Tibial artery (tissue), 4 donors: Measurements from ENCODE around the gene HOXA10.

Source experiments
- DNase-seq, 2 donors: peaks; one replicate each; pipeline ENCODE4 v3.0.0-alpha.2; 2019
- H3K27ac ChIP-seq, 2 donors: fragments of 200-600 bp; sonication (generic) in 1 of 2; 1 replicate in 1 of 2; 2 replicates in 1 of 2; pipeline ENCODE4 v1.5.1; 2018 to 2019; ENCODE audit warnings: mild to moderate bottlenecking in 1 of 2
- H3K27me3 ChIP-seq, 2 donors: fragments of 200-600 bp; sonication (generic) in 1 of 2; one replicate each; pipeline versions ENCODE4 v1.5.1 to v1.6.0; 2016 to 2019
- H3K36me3 ChIP-seq, 3 donors: fragments of 200-600 bp; sonication (generic) in 2 of 3; one replicate each; pipeline ENCODE4 v1.5.1; 2016 to 2019; ENCODE audit warnings: mild to moderate bottlenecking in 2 of 3
- H3K4me1 ChIP-seq, 4 donors: fragments of 200-600 bp; sonication (generic) in 2 of 4; 1 replicate in 3 of 4; 2 replicates in 1 of 4; pipeline ENCODE4 v1.5.1; 2016 to 2019
- H3K4me3 ChIP-seq, 2 donors: fragments of 200-600 bp; sonication (generic) in 1 of 2; 1 replicate in 1 of 2; 2 replicates in 1 of 2; pipeline ENCODE4 v1.5.1; 2018 to 2019; ENCODE audit warnings: mild to moderate bottlenecking in 2 of 2
- H3K9me3 ChIP-seq, 3 donors: fragments of 200-600 bp; sonication (generic) in 1 of 3; one replicate each; pipeline ENCODE4 v1.5.1; 2016 to 2019
- CTCF ChIP-seq, 2 experiments: fragments of 200-600 bp in 1 of 2; fragments of 450-650 bp in 1 of 2; IDR thresholded peaks; one replicate each; pipeline ENCODE4 v1.5.1; 2017 to 2019; ENCODE audit warnings: antibody characterized with exemption in 2 of 2, mild to moderate bottlenecking in 1 of 2, moderate library complexity in 1 of 2
- intact Hi-C: fragments of 100-400 bp; cut with DNase I; formaldehyde crosslinking; loops from one replicate; pipeline ENCODE4 v1.15.0; 2023; ENCODE audit warnings: low total_unique reads

HOXA10 gene

DNA sequence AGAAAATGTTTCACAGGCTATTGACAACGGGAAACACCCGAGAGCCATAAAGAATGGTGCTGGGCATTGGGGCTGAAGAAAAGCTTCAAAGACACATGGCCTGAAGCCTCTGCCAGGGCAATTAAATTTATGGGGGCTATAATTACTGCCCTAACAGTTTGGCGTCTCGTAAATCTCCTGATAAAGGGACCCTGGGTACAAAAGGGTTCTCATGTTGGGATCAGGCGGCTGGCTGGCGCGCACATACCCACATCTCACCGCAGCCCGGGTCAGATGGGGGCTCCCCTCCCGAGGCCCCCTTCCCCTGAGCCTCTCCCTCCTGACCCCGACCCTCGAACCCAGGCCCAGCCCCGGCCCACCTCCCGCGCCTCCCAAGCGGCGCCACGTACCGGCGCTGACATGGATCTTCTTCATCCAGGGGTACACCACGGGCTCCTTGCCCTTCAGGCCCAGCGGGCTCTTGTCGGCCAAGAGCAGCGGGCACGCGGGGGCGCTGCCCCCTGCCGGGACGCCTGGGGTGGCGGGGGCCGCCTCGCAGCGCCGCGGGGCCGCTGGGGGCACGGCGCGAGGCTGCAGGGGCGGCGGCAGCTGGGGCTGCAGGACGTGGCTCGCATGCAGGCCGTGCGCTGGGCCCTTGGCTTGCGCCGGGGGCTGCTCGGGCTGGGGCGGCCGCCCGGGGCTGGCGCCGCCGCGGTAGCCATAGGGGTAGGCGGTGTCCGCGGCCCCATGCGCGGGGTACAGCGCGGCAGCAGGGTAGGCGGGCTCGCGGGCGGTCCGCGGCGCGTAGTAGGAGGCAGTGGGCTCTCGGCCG lies 44.2 kb downstream of the HOXA10 start:
- TF ChIP-seq CTCF (IDR thresholded peaks at IDR 0.05): peak in 1 of 2 experiments; percentile 26
- Histone ChIP-seq H3K36me3 (no peaks in the 10 kb centered on the region), H3K4me3 (peak overlapping the region; percentile 67 to 75), H3K27me3 (no peaks in the 10 kb centered on the region), H3K4me1 (peaks cover 0 to 30% (median 16%) of the 10 kb centered on the region in 4 donors), H3K27ac (peak overlapping the region; percentile 80 to 82), H3K9me3 (no peaks in the 10 kb centered on the region)
- no peak for DNase-seq
- intact Hi-C loops: no loop called here

DNA sequence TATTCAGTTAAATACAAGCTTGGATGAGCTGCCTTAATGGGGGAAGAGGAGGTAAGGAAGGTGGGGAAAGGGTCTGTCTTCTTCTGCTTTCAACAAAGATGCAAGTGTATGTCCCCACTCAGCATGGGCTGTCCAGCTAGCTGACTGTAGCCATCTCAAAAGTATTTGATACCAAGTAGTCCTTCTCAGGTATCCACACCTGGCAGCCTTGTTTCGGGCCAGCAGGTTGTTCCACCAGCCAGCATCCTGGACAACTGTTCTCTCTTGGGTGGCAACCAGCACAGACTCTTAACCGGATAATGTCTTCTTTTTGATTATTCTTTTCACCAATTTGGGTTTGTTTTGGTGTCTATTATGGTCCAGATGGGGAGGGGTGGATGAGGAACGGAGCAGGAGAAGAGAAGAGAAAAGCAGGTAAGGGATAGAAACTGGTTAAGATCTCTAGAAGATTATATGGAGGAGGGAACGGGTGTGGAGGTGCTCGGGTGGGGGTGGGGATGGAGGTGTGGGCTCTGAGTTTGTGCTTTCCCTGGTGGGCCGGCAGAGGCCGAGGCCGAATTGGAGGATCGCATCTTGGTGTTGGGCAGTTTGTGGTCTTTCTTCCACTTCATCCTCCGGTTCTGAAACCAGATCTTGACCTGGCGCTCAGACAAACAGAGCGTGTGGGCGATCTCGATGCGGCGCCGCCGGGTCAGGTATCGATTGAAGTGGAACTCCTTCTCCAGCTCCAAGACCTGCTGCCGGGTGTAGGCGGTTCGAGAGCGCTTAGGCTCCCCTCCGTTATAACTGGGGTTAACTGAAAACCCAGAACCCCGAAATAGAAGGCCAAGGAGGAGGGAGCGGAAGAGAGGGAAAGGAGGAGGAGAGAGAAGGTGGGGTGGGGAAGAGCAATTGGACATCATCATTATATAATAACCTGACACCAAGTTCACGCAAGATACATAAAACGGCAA lies 45.1 kb downstream of the HOXA10 start:
- intact Hi-C loops: no loop called here
- H3K27ac ChIP-seq: peak overlapping the region; percentile 80 to 82
- TF ChIP-seq CTCF (IDR thresholded peaks at IDR 0.05): no peak
- H3K9me3 ChIP-seq: no peaks in the 10 kb centered on the region
- no peaks in the 10 kb centered on the region for H3K27me3 ChIP-seq
- no peaks in the 10 kb centered on the region for H3K36me3 ChIP-seq
- peaks cover 0 to 27% (median 12%) of the 10 kb centered on the region in 4 donors for H3K4me1 ChIP-seq
- peak overlapping the region; percentile 67 to 75 for H3K4me3 ChIP-seq
- no peak for DNase-seq

- no peaks in the 10 kb centered on the region for H3K36me3 ChIP-seq
- H3K4me3 ChIP-seq: no peak overlapping the region
- intact Hi-C loops: no loop called here
- no peak for DNase-seq
- H3K27me3 ChIP-seq: no peaks in the 10 kb centered on the region
- peaks cover 0 to 23% (median 12%) of the 10 kb centered on the region in 4 donors for H3K4me1 ChIP-seq
- TF ChIP-seq CTCF (IDR thresholded peaks at IDR 0.05): no peak
- H3K27ac ChIP-seq: no peak overlapping the region
- no peaks in the 10 kb centered on the region for H3K9me3 ChIP-seq
Measured at GRCh38 chr7:27128034-27128433, 46.1 kb downstream of the HOXA10 start.

- Histone ChIP-seq H3K4me1 (peaks cover 0 to 20% (median 12%) of the 10 kb centered on the region in 4 donors), H3K9me3 (no peaks in the 10 kb centered on the region), H3K4me3 (no peak overlapping the region), H3K36me3 (peaks cover 4 to 7% (median 6%) of the 10 kb centered on the region in 3 donors), H3K27me3 (no peaks in the 10 kb centered on the region), H3K27ac (no peak overlapping the region)
- no peak for DNase-seq
- intact Hi-C loops: no loop called here
- no peak for TF ChIP-seq CTCF (IDR thresholded peaks at IDR 0.05)
Measured at GRCh38 chr7:27126596-27127327, 47.4 kb downstream of the HOXA10 start.

DNA sequence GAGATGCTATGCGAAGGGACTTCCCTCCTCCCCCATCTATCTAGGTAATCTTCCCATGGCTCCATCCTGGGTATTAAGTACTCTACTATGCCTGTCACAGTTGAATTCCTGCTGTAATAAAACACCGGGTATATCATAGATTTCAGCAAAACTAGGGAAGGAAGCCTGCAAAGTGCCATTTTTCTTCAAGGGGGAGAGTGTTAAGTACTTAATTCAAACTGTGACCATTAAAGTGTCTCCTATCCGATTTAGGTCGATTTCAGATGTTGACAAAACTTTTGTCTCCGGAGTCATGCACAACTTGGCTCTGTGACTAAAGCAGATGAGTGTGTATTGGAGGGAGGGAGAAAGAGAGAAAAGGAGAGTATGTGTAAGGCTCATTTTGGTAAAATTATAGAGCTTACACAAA lies 48.1 kb downstream of the HOXA10 start:
- Histone ChIP-seq H3K4me3 (no peak overlapping the region), H3K9me3 (no peaks in the 10 kb centered on the region), H3K27me3 (no peaks in the 10 kb centered on the region), H3K27ac (no peak overlapping the region), H3K4me1 (peaks cover 0 to 16% (median 5%) of the 10 kb centered on the region in 4 donors), H3K36me3 (peaks cover 4 to 10% (median 7%) of the 10 kb centered on the region in 3 donors)
- no peak for DNase-seq
- TF ChIP-seq CTCF (IDR thresholded peaks at IDR 0.05): no peak
- intact Hi-C loops: no loop called here
